Mesenteric fat pad (tissue), 1 donor: ENCODE measurements around the gene ZNF521. TPM values are rescaled to one million over a fixed set of nuclear protein-coding genes. Genes with fewer than 3 reads are reported as not detected.
"Not testable (repeated sequence)": the region's sequence is repeated elsewhere in the genome, so short reads cannot be mapped to it uniquely, and the experiment has no call there.

Source experiments
- DNase-seq: peaks from one replicate; pipeline ENCODE4 v3.0.0-alpha.2; 2020; ENCODE audit warnings: low spot score
- total RNA-seq: library from RNA; stranded (reverse); fragmentation: NEBNext Ultra II Directional; extraction: Animal tissue kit (Norgen Biotek cat#: 25700); gene quantifications from one replicate; pipeline ENCODE4 v1.2.1, GENCODE V29; 2021
- donor health status: DM: yes; HTN: yes; CAD: no.

The ZNF521 gene
- total RNA-seq, 1 donor from 2014 or later = 20.4 TPM

- DNase-seq = no peak
Measured at GRCh38 chr18:25291150-25291549, 60.8 kb downstream of the ZNF521 start.

- no peak for DNase-seq
Measured at GRCh38 chr18:25289001-25289631, 62.9 kb downstream of the ZNF521 start.

GRCh38 chr18:25288340-25288938, 63.5 kb downstream of the ZNF521 start:
- DNase-seq = no peak

GRCh38 chr18:25287106-25287505, 64.9 kb downstream of the ZNF521 start:
- no peak for DNase-seq

GRCh38 chr18:25284861-25285550, 67.0 kb downstream of the ZNF521 start:
- no peak for DNase-seq

- DNase-seq = no peak
Measured at GRCh38 chr18:25284281-25284680, 67.7 kb downstream of the ZNF521 start.

- DNase-seq = no peak
Measured at GRCh38 chr18:25283781-25284180, 68.2 kb downstream of the ZNF521 start.

- no peak for DNase-seq
Measured at GRCh38 chr18:25282896-25283703, 68.9 kb downstream of the ZNF521 start.

- no peak for DNase-seq
Measured at GRCh38 chr18:25282282-25282681, 69.7 kb downstream of the ZNF521 start.

- DNase-seq = no peak
Measured at GRCh38 chr18:25281556-25281955, 70.4 kb downstream of the ZNF521 start.

- no peak for DNase-seq
Measured at GRCh38 chr18:25279961-25280360, 72.0 kb downstream of the ZNF521 start.

GRCh38 chr18:25279556-25279955, 72.4 kb downstream of the ZNF521 start:
- DNase-seq = no peak

GRCh38 chr18:25279133-25279532, 72.8 kb downstream of the ZNF521 start:
- DNase-seq = no peak

- no peak for DNase-seq
Measured at GRCh38 chr18:25278394-25278793, 73.6 kb downstream of the ZNF521 start.

- DNase-seq = no peak
Measured at GRCh38 chr18:25275412-25276001, 76.5 kb downstream of the ZNF521 start.

- no peak for DNase-seq
Measured at GRCh38 chr18:25274926-25275325, 77.0 kb downstream of the ZNF521 start.

GRCh38 chr18:25266931-25267527, 84.9 kb downstream of the ZNF521 start:
- not testable (repeated sequence) for DNase-seq

GRCh38 chr18:25262920-25263319, 89.0 kb downstream of the ZNF521 start:
- no peak for DNase-seq

GRCh38 chr18:25261768-25262167, 90.2 kb downstream of the ZNF521 start:
- DNase-seq = no peak

GRCh38 chr18:25256439-25256838, 95.5 kb downstream of the ZNF521 start:
- no peak for DNase-seq

- no peak for DNase-seq
Measured at GRCh38 chr18:25253779-25254178, 98.2 kb downstream of the ZNF521 start.
